Measurements from ENCODE around the gene IVD. TPM values are rescaled to one million over a fixed set of nuclear protein-coding genes. Genes with fewer than 3 reads are reported as not detected.

The IVD gene
- total and polyA plus RNA-seq, 2 donors, result 18.8 to 28.3 TPM

DNA sequence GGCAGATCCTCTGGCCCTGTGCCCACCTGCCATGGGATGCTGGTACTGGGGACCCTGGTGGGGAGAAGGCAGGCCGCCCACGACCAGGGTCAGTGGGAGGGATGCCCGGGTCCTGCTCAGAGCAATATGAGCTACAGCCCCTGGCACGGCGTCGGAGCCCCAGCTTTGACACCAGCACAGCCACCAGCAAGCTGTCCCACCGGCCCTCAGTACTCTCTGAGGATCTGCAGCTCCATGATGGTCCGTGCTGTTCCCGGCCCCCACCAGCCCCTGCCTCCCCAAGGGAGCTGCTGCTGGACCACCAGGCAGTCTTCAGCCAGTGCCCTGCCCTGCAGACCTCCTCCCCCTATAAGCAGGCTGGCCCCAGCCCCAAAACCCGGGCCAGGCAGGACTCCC is 36.1 kb upstream of the IVD start:
- no peak for DNase-seq (ENCODE audit: low read depth in 6 of 9, low spot score in 9 of 9)
- H3K4me3 ChIP-seq (ENCODE audit: low read length in 2 of 2), result no peak overlapping the region
- H3K27me3 ChIP-seq (ENCODE audit: control insufficient read depth in 2 of 2, insufficient read depth in 1 of 2, low read length in 1 of 2), result peaks cover 0 to 14% of the 10 kb centered on the region in 2 donors
- no peak overlapping the region for H3K27ac ChIP-seq (ENCODE audit: low read depth in 1 of 2, low read length in 1 of 2)
- H3K4me1 ChIP-seq (ENCODE audit: control insufficient read depth in 2 of 2, insufficient read depth in 2 of 2, low read length in 2 of 2), result peaks cover 5 to 27% of the 10 kb centered on the region in 2 donors
- H3K9me3 ChIP-seq (ENCODE audit: control insufficient read depth in 2 of 2, insufficient read depth in 1 of 2, low read length in 1 of 2), result no peaks in the 10 kb centered on the region
- H3K36me3 ChIP-seq (ENCODE audit: control insufficient read depth in 2 of 2, insufficient read depth in 2 of 2, low read length in 1 of 2), result no peaks in the 10 kb centered on the region
- WGBS, result 96% methylated on average over 10 of the region's 10 CpGs

DNA sequence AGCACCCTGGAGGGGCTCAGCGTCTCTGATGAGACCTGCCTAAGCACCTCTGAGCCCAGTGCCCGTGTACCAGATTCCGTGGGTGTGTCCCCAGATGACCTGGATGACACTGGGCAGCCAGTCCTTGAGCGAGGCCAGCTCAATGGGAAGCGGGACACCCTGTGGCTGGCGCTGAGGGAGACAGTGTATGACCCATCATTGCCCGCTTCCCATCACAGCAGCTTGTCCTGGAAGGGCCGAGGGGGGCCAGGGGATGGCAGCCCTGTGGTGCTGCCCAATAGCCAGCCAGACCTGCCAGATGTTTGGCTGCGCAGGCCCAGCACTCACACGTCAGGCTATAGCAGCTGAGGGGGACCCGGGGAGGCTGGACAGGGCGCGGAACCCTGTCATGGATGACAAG is 35.6 kb upstream of the IVD start:
- 98% methylated on average over 13 of the region's 13 CpGs for WGBS

DNA sequence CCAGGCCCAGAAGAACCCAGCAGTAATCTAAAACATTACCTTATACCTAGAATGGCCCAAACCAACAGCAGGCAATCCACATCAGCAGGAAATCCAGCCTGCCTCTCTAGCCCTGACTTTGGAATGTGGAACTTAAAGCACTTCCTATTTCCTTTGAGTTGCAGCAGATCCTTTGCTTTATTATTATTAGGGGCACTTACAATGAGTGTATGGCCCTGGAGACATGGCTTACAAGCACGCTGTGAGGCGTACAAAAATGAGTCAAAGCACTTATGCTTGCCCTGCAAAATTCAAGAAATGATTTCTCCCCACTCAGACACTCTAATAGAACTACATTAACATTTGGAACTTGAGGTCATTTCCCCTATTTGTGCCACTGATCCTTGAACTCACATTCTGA is 32.6 kb upstream of the IVD start:
- WGBS, result 75% methylated on average over 2 of the region's 2 CpGs
- H3K4me3 ChIP-seq (ENCODE audit: low read length in 2 of 2), result no peak overlapping the region
- H3K4me1 ChIP-seq (ENCODE audit: control insufficient read depth in 2 of 2, insufficient read depth in 2 of 2, low read length in 2 of 2), result peaks cover 0 to 5% of the 10 kb centered on the region in 2 donors
- no peaks in the 10 kb centered on the region for H3K9me3 ChIP-seq (ENCODE audit: control insufficient read depth in 2 of 2, insufficient read depth in 1 of 2, low read length in 1 of 2)
- H3K27me3 ChIP-seq (ENCODE audit: control insufficient read depth in 2 of 2, insufficient read depth in 1 of 2, low read length in 1 of 2), result peaks cover 0 to 14% of the 10 kb centered on the region in 2 donors
- no peak for DNase-seq (ENCODE audit: low read depth in 6 of 9, low spot score in 9 of 9)
- H3K36me3 ChIP-seq (ENCODE audit: control insufficient read depth in 2 of 2, insufficient read depth in 2 of 2, low read length in 1 of 2), result no peaks in the 10 kb centered on the region
- H3K27ac ChIP-seq (ENCODE audit: low read depth in 1 of 2, low read length in 1 of 2), result no peak overlapping the region

More for the DNA sequence above, 35.6 kb upstream of the IVD start:
- Histone ChIP-seq H3K27me3 (ENCODE audit: control insufficient read depth in 2 of 2, insufficient read depth in 1 of 2, low read length in 1 of 2) (peaks cover 0 to 14% of the 10 kb centered on the region in 2 donors), H3K27ac (ENCODE audit: low read depth in 1 of 2, low read length in 1 of 2) (no peak overlapping the region), H3K4me3 (ENCODE audit: low read length in 2 of 2) (no peak overlapping the region), H3K9me3 (ENCODE audit: control insufficient read depth in 2 of 2, insufficient read depth in 1 of 2, low read length in 1 of 2) (no peaks in the 10 kb centered on the region), H3K36me3 (ENCODE audit: control insufficient read depth in 2 of 2, insufficient read depth in 2 of 2, low read length in 1 of 2) (no peaks in the 10 kb centered on the region), H3K4me1 (ENCODE audit: control insufficient read depth in 2 of 2, insufficient read depth in 2 of 2, low read length in 2 of 2) (peaks cover 5 to 27% of the 10 kb centered on the region in 2 donors)
- DNase-seq (ENCODE audit: low read depth in 6 of 9, low spot score in 9 of 9), result no peak

DNA sequence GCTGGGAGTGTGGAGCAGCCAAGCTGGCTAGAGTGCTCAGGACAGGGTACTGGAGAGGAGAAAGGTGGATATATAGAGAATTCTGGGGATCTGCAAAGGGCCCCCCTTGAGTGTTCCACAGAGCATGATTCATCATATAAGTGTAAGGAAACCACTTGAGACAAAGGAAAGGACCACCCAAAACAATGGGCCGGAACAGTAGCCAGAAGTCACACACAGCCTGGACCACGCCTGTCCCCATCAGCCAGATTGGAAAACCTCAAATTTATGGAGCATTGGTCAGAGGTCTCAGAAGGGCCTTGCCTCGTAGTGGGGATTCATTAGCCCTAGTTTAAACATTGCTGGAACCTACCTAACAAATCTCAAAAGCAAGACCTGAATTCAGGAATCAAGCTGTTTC is 28.0 kb upstream of the IVD start:
- Histone ChIP-seq H3K4me1 (ENCODE audit: control insufficient read depth in 2 of 2, insufficient read depth in 2 of 2, low read length in 2 of 2) (peaks cover 2 to 4% of the 10 kb centered on the region in 2 donors), H3K27me3 (ENCODE audit: control insufficient read depth in 2 of 2, insufficient read depth in 1 of 2, low read length in 1 of 2) (no peaks in the 10 kb centered on the region), H3K4me3 (ENCODE audit: low read length in 2 of 2) (no peak overlapping the region), H3K27ac (ENCODE audit: low read depth in 1 of 2, low read length in 1 of 2) (no peak overlapping the region), H3K36me3 (ENCODE audit: control insufficient read depth in 2 of 2, insufficient read depth in 2 of 2, low read length in 1 of 2) (no peaks in the 10 kb centered on the region), H3K9me3 (ENCODE audit: control insufficient read depth in 2 of 2, insufficient read depth in 1 of 2, low read length in 1 of 2) (no peaks in the 10 kb centered on the region)
- WGBS, result 95% methylated on average over 3 of the region's 3 CpGs
- no peak for DNase-seq (ENCODE audit: low read depth in 6 of 9, low spot score in 9 of 9)

DNA sequence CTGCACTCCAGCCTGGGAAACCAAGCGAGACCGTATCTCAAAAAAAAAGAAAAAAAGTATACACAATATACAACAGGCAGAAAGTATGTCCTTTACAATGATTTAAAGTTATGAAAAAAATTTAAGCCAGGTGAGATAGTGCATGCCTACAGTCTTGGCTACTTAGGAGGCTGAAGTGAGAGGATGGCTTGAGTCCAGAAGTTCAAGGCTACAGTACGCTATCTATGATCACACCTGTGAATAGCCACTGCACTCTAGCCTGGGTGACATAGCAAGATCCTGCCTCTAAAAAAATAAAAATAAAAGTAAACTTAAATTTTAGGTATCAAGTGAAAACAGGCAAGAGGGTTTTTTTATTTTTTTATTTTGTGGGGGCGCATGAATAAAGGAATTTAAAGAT is 26.2 kb upstream of the IVD start:
- H3K27me3 ChIP-seq (ENCODE audit: control insufficient read depth in 2 of 2, insufficient read depth in 1 of 2, low read length in 1 of 2), result no peaks in the 10 kb centered on the region
- no peaks in the 10 kb centered on the region for H3K9me3 ChIP-seq (ENCODE audit: control insufficient read depth in 2 of 2, insufficient read depth in 1 of 2, low read length in 1 of 2)
- peaks cover 11 to 15% of the 10 kb centered on the region in 2 donors for H3K4me1 ChIP-seq (ENCODE audit: control insufficient read depth in 2 of 2, insufficient read depth in 2 of 2, low read length in 2 of 2)
- H3K27ac ChIP-seq (ENCODE audit: low read depth in 1 of 2, low read length in 1 of 2), result no peak overlapping the region
- DNase-seq (ENCODE audit: low read depth in 6 of 9, low spot score in 9 of 9), result no peak
- H3K36me3 ChIP-seq (ENCODE audit: control insufficient read depth in 2 of 2, insufficient read depth in 2 of 2, low read length in 1 of 2), result no peaks in the 10 kb centered on the region
- WGBS, result 97% methylated on average over 4 of the region's 4 CpGs
- no peak overlapping the region for H3K4me3 ChIP-seq (ENCODE audit: low read length in 2 of 2)

DNA sequence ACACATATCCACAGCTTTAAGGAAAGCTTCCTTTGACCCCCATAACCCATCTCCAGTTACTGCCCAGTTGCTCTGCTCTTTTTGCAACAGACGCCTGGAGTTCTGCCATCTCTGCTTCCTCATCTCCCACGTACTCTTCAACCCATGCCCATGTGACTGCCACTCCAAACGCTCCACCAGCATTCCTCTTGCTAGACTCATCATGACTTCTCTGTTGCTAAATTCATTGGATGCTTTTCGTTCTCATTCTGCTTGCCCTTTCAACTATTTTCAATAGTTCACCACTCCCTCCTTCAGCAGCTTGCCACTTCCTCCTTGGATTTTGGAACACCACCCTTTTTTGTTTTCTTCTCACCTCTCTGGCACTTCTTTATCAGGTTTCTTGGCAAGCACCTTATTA is 25.7 kb upstream of the IVD start:
- no peaks in the 10 kb centered on the region for H3K27me3 ChIP-seq (ENCODE audit: control insufficient read depth in 2 of 2, insufficient read depth in 1 of 2, low read length in 1 of 2)
- no peaks in the 10 kb centered on the region for H3K36me3 ChIP-seq (ENCODE audit: control insufficient read depth in 2 of 2, insufficient read depth in 2 of 2, low read length in 1 of 2)
- no peak overlapping the region for H3K4me3 ChIP-seq (ENCODE audit: low read length in 2 of 2)
- 70% methylated on average over 4 of the region's 4 CpGs for WGBS
- no peak for DNase-seq (ENCODE audit: low read depth in 6 of 9, low spot score in 9 of 9)
- H3K4me1 ChIP-seq (ENCODE audit: control insufficient read depth in 2 of 2, insufficient read depth in 2 of 2, low read length in 2 of 2), result peaks cover 11 to 17% of the 10 kb centered on the region in 2 donors
- no peaks in the 10 kb centered on the region for H3K9me3 ChIP-seq (ENCODE audit: control insufficient read depth in 2 of 2, insufficient read depth in 1 of 2, low read length in 1 of 2)
- no peak overlapping the region for H3K27ac ChIP-seq (ENCODE audit: low read depth in 1 of 2, low read length in 1 of 2)

DNA sequence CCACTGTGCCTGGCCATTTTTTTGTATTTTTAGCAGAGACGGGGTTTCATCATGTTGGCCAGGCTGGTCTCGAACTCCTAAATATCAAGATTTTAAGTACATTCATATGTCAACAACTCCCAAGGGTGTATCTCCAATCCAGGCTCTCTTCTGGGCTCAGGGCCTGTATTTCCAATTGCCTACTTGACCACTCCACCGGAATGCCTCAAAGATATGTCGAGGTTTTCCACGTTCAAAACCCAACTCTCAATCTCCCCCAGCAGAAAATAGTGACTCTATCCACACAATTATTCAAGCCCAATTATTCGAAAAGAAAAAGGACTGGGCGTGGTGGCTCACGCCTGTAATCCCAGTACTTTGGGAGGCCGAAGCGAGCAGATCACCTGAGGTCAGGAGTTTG is 25.0 kb upstream of the IVD start:
- Histone ChIP-seq H3K36me3 (ENCODE audit: control insufficient read depth in 2 of 2, insufficient read depth in 2 of 2, low read length in 1 of 2) (peaks cover 0 to 7% of the 10 kb centered on the region in 2 donors), H3K4me3 (ENCODE audit: low read length in 2 of 2) (no peak overlapping the region), H3K27me3 (ENCODE audit: control insufficient read depth in 2 of 2, insufficient read depth in 1 of 2, low read length in 1 of 2) (no peaks in the 10 kb centered on the region), H3K27ac (ENCODE audit: low read depth in 1 of 2, low read length in 1 of 2) (no peak overlapping the region), H3K4me1 (ENCODE audit: control insufficient read depth in 2 of 2, insufficient read depth in 2 of 2, low read length in 2 of 2) (peaks cover 11 to 17% of the 10 kb centered on the region in 2 donors), H3K9me3 (ENCODE audit: control insufficient read depth in 2 of 2, insufficient read depth in 1 of 2, low read length in 1 of 2) (no peaks in the 10 kb centered on the region)
- no peak for DNase-seq (ENCODE audit: low read depth in 6 of 9, low spot score in 9 of 9)
- WGBS, result 99% methylated on average over 10 of the region's 10 CpGs

DNA sequence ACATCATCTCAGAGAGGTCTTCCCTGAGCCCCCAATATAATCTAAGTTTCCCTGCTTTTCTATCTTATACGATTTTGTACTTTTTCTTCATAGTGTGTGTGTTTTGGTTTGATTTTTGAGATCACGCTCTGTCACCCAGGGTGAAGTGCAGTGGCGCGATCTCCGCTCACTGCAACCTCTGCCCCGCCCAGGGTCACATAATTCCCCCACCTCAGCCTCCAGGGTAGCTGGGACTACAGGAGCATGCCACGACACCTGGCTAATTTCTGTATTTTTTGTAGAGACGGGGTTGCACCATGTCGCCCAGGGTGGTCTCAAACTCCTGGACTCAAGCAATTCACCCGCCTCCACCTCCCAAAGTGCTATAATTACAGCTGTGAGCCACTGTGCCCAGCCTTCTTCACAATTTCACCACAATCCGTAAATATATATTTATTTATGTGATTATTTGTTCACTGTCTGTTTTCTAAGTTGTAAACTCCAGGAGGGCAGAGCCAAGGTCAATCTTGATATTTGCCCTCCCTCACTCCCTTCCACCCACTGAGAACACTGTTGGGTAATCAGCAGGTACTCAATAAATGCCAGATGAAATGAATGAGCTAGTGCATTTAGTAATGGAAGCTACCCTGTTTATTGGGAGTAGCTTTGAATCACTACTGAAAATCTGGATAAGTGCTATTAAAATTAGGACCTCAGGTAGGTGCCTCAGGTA is 23.6 kb upstream of the IVD start:
- no peak overlapping the region for H3K27ac ChIP-seq (ENCODE audit: low read depth in 1 of 2, low read length in 1 of 2)
- H3K36me3 ChIP-seq (ENCODE audit: control insufficient read depth in 2 of 2, insufficient read depth in 2 of 2, low read length in 1 of 2), result peaks cover 6 to 20% of the 10 kb centered on the region in 2 donors
- no peak for DNase-seq (ENCODE audit: low read depth in 6 of 9, low spot score in 9 of 9)
- no peaks in the 10 kb centered on the region for H3K9me3 ChIP-seq (ENCODE audit: control insufficient read depth in 2 of 2, insufficient read depth in 1 of 2, low read length in 1 of 2)
- WGBS, result 96% methylated on average over 11 of the region's 11 CpGs
- H3K4me3 ChIP-seq (ENCODE audit: low read length in 2 of 2), result no peak overlapping the region
- H3K4me1 ChIP-seq (ENCODE audit: control insufficient read depth in 2 of 2, insufficient read depth in 2 of 2, low read length in 2 of 2), result peaks cover 11 to 17% of the 10 kb centered on the region in 2 donors
- H3K27me3 ChIP-seq (ENCODE audit: control insufficient read depth in 2 of 2, insufficient read depth in 1 of 2, low read length in 1 of 2), result no peaks in the 10 kb centered on the region

DNA sequence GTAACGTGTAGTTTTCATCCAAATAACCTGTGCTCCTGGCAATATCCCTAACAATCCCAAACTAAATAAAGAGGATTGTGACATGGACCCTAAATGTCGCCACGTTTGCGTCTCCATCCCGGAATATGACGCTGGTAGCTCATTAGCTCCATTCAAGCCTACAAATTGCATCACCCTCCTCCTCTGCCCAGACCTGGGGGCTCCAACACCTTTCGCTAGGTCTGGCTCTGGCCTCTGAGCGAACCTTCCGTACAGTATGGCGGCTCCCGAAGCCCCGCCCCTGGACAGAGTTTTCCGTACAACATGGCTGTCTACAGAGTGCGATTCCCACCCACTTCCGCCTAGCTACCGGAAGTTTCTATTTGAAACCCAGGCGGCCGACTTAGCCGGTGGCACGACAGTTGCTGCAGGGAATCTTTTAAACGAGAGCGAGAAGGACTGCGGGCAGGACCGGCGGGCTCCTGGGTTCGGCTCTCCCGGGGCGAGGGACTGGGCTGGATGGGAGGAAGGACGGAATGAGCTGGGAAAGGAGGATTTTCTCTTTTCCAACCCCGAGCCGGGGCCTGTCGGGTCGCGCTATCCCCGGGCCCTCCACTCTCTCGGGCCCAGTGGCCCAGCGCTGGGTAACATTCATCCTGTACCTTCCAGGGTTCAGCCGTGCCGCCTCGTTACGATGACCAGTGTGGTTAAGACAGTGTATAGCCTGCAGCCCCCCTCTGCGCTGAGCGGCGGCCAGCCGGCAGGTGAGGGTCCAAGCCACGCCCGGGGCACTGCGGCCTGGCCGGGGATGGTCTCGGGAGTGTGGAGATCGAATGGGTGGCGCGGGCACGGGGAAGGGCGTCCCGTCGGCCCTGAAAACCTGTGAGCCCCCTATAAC is 22.8 kb upstream of the IVD start, which contains the start of gene KNSTRN:
Gene KNSTRN, plus strand, starts transcription at position 142 of the 877 bp plus-strand sequence. Its CDS starts 115 bp downstream, at position 257.
- 8% methylated on average over 57 of the region's 57 CpGs for WGBS
- no peaks in the 10 kb centered on the region for H3K27me3 ChIP-seq (ENCODE audit: control insufficient read depth in 2 of 2, insufficient read depth in 1 of 2, low read length in 1 of 2)
- peak within 1 kb of the TSS in 1 of 2 donors; percentile 36 for H3K27ac ChIP-seq (ENCODE audit: low read depth in 1 of 2, low read length in 1 of 2)

More for the DNA sequence above, 22.8 kb upstream of the IVD start, which contains the start of gene KNSTRN:
- Histone ChIP-seq H3K9me3 (ENCODE audit: control insufficient read depth in 2 of 2, insufficient read depth in 1 of 2, low read length in 1 of 2) (no peaks in the 10 kb centered on the region), H3K4me3 (ENCODE audit: low read length in 2 of 2) (peak within 1 kb of the TSS; percentile 84 to 98), H3K36me3 (ENCODE audit: control insufficient read depth in 2 of 2, insufficient read depth in 2 of 2, low read length in 1 of 2) (peaks cover 14 to 28% of the 10 kb centered on the region in 2 donors), H3K4me1 (ENCODE audit: control insufficient read depth in 2 of 2, insufficient read depth in 2 of 2, low read length in 2 of 2) (peaks cover 11 to 17% of the 10 kb centered on the region in 2 donors)
- peak; percentile 81 to 97 (median 91) for DNase-seq (ENCODE audit: low read depth in 6 of 9, low spot score in 9 of 9)

Measured in thymus (tissue), 11 donors.